ENCODE data around the gene CFAP65. TPM values are rescaled to one million over a fixed set of nuclear protein-coding genes. Genes with fewer than 3 reads are reported as not detected.

The CFAP65 gene
- total RNA-seq, 1 experiment from 2014 or later, result 0.52 TPM

DNA sequence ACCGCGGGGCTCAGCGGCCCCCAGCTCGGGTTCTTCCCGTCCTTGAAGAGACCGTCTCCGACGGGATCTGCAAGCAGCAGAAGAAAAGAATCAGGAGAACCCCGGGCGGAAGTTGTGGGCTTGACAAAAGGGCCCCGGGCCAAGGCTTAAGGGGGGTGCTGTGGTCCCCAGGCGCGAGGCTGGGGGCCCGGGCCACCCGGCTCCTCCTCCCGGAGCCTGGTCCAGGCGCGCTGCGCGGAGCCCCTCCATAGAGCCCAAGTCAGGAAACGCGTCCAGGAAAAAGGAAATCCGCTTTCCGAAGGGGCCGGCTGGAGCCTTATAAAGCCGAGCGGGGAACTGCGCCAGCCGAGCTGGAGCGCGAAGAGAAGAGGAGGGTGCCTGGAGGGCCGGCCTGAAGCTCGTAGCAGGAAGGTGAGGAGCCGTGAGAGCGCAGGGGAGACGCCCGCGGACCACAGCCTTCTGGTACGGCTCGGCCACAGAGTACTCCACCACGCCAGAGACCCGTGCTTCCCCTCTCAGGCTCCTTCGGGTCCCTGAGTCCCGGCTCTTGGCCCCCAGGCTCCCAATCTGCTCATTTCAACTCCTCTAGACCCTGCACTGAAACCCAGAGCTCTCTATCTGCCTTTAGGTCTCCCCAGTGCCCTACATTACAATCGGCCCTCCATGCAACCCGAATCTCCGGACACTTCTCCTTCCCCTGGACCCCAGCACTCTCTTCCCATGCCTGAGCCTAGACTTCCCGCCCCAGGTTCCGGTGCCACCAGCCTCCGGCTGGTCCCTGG, 56.9 kb downstream of the CFAP65 start:
- no peak for ATAC-seq
- Histone ChIP-seq H3K4me1 (ENCODE audit: control insufficient read depth in 1 of 2, insufficient read depth in 2 of 2, low read length in 2 of 2) (peaks cover 0 to 10% of the 10 kb centered on the region in 2 experiments; a peak in 1 of 4 replicates), H3K27me3 (ENCODE audit: insufficient read depth, low read length) (0 out of 2 replicates have a peak, but pooled peaks cover 8% of the 10 kb centered on the region), H3K4me3 (replicated peaks in 1 of 2; ENCODE audit: low read depth in 1 of 2, low read length in 2 of 2) (no peak overlapping the region), H3K9me2 (ENCODE audit: insufficient read depth) (no peaks in the 10 kb centered on the region), H3K79me2 (ENCODE audit: insufficient read depth, low read length) (no peaks in the 10 kb centered on the region), H3K36me3 (ENCODE audit: control insufficient read depth in 1 of 2, insufficient read depth in 2 of 2, low read length in 2 of 2) (no peaks in the 10 kb centered on the region), H2AFZ (ENCODE audit: low read depth, low read length, poor library complexity, severe bottlenecking) (no peak overlapping the region), H3K27ac (ENCODE audit: low read depth, low read length) (no peak overlapping the region), H3K9me3 (ENCODE audit: control insufficient read depth in 1 of 2, insufficient read depth in 1 of 2, low read depth in 1 of 2, low read length in 2 of 2) (no peaks in the 10 kb centered on the region), H3K4me2 (ENCODE audit: low read length) (no peak overlapping the region), H4K20me1 (ENCODE audit: insufficient read depth) (no peaks in the 10 kb centered on the region), H3K9ac (ENCODE audit: low read length) (no peak overlapping the region)
- TF ChIP-seq POLR2AphosphoS5 (IDR thresholded peaks at IDR 0.05; ENCODE audit: low read depth, low read length), result no peak
- TF ChIP-seq EZH2phosphoT487 (IDR thresholded peaks at IDR 0.05; ENCODE audit: borderline replicate concordance), result no peak
- no peak for TF ChIP-seq CEBPB (IDR thresholded peaks at IDR 0.05; ENCODE audit: low read depth)
- no peak for TF ChIP-seq CBX3 (IDR thresholded peaks at IDR 0.05; ENCODE audit: low read depth)
- no peak for TF ChIP-seq POLR2A (IDR thresholded peaks at IDR 0.05; ENCODE audit: borderline replicate concordance, extremely low read depth, insufficient read depth, insufficient read length)
- TF ChIP-seq, protein P1, sequence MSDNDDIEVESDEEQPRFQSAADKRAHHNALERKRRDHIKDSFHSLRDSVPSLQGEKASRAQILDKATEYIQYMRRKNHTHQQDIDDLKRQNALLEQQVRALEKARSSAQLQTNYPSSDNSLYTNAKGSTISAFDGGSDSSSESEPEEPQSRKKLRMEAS (IDR thresholded peaks at IDR 0.05), result no peak
- TF ChIP-seq, protein P2, sequence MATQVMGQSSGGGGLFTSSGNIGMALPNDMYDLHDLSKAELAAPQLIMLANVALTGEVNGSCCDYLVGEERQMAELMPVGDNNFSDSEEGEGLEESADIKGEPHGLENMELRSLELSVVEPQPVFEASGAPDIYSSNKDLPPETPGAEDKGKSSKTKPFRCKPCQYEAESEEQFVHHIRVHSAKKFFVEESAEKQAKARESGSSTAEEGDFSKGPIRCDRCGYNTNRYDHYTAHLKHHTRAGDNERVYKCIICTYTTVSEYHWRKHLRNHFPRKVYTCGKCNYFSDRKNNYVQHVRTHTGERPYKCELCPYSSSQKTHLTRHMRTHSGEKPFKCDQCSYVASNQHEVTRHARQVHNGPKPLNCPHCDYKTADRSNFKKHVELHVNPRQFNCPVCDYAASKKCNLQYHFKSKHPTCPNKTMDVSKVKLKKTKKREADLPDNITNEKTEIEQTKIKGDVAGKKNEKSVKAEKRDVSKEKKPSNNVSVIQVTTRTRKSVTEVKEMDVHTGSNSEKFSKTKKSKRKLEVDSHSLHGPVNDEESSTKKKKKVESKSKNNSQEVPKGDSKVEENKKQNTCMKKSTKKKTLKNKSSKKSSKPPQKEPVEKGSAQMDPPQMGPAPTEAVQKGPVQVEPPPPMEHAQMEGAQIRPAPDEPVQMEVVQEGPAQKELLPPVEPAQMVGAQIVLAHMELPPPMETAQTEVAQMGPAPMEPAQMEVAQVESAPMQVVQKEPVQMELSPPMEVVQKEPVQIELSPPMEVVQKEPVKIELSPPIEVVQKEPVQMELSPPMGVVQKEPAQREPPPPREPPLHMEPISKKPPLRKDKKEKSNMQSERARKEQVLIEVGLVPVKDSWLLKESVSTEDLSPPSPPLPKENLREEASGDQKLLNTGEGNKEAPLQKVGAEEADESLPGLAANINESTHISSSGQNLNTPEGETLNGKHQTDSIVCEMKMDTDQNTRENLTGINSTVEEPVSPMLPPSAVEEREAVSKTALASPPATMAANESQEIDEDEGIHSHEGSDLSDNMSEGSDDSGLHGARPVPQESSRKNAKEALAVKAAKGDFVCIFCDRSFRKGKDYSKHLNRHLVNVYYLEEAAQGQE (IDR thresholded peaks at IDR 0.05; ENCODE audit: low read depth), result no peak
- TF ChIP-seq ELF1 (IDR thresholded peaks at IDR 0.05; ENCODE audit: borderline replicate concordance, low read depth), result no peak
- CTCF ChIA-PET, result no interaction called here
- RAD21 ChIA-PET (ENCODE audit: low non-redundant PET in 1 of 2, low total read pairs in 2 of 2, uncharacterized antibody in 2 of 2, unreplicated experiment in 2 of 2), result no interaction called here
- DNase-seq (ENCODE audit: low read depth, low spot score), result no peak
- intact Hi-C loops (cut with micrococcal nuclease), result no loop called here
- no TSS peak for BruUV-seq (replicated peaks)
- POLR2A ChIA-PET, result no interaction called here
